Glomerular visceral epithelial cell (primary cell): ENCODE measurements around the gene GP1BA.

Experiments used
- DNase-seq: peaks from one replicate; pipeline ENCODE4 v3.0.0-alpha.2; 2016; ENCODE audit errors: extremely low spot score

GP1BA gene

GRCh38 chr17:4931963-4932362, at the start of gene GP1BA:
TSS of gene GP1BA (plus strand) at chr17:4932277. CDS start at chr17:4932605, 328 bp downstream.
- DNase-seq: no peak

- no peak for DNase-seq
These were observed 47.6 kb upstream of the GP1BA start for GRCh38 chr17:4884489-4884888.

- DNase-seq: no peak
These were observed 45.2 kb upstream of the GP1BA start for GRCh38 chr17:4886830-4887229.

DNA sequence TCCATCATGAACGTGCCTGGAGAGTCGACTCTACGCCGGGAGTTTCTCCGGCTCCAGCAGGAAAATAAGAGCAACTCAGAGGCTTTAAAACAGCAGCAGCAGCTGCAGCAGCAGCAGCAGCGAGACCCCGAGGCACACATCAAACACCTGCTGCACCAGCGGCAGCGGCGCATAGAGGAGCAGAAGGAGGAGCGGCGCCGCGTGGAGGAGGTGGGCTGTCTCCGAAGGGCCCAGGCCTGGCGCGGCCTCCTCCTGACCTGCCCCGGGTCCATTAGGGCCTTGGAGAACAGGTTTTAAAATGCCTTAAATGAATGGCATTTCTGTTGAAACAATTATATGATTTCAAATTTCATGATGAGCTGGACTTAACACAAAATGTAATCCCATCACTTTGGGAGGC, 44.5 kb upstream of the GP1BA start:
- DNase-seq: no peak

GRCh38 chr17:4891411-4892410, 40.4 kb upstream of the GP1BA start:
- DNase-seq: no peak

- DNase-seq: no peak
These were observed 39.4 kb upstream of the GP1BA start for GRCh38 chr17:4892499-4893221.

DNA sequence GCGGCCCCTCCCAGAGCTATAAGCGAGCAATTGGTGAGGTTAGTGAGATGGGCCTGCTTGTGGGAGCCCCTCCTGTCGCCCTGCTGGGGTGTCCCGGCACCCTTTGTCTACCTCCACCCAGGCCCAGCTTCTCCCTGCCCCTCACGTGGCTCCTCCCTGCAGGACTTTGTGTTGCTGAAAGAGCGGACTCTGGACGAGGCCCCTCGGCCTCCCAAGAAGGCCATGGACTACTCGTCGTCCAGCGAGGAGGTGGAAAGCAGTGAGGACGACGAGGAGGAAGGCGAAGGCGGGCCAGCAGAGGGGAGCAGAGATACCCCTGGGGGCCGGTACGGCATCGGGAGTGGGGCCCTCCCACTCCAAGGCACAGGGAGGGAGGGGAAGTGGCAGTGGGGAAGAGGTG, 38.8 kb upstream of the GP1BA start:
- DNase-seq: no peak

DNA sequence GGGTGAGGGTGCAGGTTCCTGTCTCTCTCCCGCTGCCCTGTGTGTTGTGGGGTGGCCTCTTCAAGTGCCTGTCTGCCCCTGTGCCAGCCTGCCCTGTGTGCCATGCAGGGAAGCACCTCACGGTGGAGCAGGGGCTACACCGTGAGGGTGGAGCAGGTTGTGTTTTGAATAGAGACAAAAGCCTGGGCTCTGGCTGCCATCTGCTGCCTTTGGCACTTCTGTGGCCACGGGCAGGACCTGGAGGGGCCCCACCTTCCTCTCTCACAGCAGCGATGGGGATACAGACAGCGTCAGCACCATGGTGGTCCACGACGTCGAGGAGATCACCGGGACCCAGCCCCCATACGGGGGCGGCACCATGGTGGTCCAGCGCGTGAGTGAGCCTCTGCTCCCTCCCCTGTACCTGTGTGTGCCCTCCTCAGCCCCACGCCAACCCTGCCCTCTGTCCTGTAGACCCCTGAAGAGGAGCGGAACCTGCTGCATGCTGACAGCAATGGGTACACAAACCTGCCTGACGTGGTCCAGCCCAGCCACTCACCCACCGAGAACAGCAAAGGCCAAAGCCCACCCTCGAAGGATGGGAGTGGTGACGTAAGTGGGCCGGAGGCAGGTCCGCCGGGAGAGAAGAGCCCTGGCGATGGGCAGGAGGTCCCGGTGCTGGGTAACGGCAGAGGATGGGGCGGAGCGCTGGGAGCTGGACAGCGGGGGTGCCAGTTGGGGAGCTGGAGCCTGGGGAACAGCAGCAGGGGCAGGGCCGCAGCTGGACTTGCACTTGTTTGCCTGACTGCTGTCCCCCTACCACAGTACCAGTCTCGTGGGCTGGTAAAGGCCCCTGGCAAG, 38.1 kb upstream of the GP1BA start:
- DNase-seq: no peak

DNA sequence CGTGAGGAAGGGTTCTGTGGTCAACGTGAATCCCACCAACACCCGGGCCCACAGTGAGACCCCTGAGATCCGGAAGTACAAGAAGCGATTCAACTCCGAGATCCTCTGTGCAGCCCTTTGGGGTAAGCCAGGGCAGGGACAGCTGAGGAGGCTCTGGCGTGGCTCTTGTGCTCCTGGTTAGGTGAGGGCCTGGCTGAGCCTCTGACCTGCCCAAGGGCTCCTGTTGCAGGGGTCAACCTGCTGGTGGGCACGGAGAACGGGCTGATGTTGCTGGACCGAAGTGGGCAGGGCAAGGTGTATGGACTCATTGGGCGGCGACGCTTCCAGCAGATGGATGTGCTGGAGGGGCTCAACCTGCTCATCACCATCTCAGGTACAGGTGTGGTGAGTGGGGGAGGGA, 37.0 kb upstream of the GP1BA start:
- DNase-seq: no peak

DNA sequence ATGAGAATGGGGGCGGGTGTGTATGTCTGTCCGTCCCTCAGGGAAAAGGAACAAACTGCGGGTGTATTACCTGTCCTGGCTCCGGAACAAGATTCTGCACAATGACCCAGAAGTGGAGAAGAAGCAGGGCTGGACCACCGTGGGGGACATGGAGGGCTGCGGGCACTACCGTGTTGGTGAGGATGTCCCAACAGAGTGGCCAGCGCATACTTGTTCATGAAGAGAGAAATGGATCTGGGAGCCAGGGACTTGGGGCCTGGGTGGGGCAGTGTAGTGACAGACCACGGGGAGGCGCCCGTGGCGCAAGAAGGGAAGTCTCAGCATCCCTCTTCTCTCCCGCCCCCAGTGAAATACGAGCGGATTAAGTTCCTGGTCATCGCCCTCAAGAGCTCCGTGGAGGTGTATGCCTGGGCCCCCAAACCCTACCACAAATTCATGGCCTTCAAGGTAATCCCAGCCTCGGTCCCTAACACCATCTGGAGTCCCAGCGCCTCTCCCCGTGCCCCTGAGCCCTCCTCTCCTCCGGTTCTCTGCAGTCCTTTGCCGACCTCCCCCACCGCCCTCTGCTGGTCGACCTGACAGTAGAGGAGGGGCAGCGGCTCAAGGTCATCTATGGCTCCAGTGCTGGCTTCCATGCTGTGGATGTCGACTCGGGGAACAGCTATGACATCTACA, 36.3 kb upstream of the GP1BA start:
- DNase-seq: no peak

- DNase-seq: no peak
These were observed 35.5 kb upstream of the GP1BA start for GRCh38 chr17:4896332-4897197.

- no peak for DNase-seq
These were observed 34.8 kb upstream of the GP1BA start for GRCh38 chr17:4897198-4897687.

GRCh38 chr17:4897785-4898184, 34.3 kb upstream of the GP1BA start:
- no peak for DNase-seq

GRCh38 chr17:4898351-4898750, 33.7 kb upstream of the GP1BA start:
- no peak for DNase-seq

GRCh38 chr17:4898927-4899326, 33.1 kb upstream of the GP1BA start:
- DNase-seq: no peak

- no peak for DNase-seq
These were observed 32.5 kb upstream of the GP1BA start, which contains the start of gene C17orf107 for GRCh38 chr17:4899341-4900230. TSS of gene C17orf107 (plus strand) at chr17:4899536. CDS start at chr17:4899763, 227 bp downstream.

- no peak for DNase-seq
These were observed 31.6 kb upstream of the GP1BA start for GRCh38 chr17:4900231-4901107.

- no peak for DNase-seq
These were observed 30.9 kb upstream of the GP1BA start for GRCh38 chr17:4901108-4901647.
